Measurements from ENCODE around the gene STMND1. TPM values are rescaled to one million over a fixed set of nuclear protein-coding genes. Genes with fewer than 3 reads are reported as not detected.

The STMND1 gene
- total RNA-seq, 1 experiment from 2014 or later, result not detected

GRCh38 chr6:17169291-17169690, 67.4 kb downstream of the STMND1 start (continued):
- TF ChIP-seq CREB1 (CRISPR knock-in tag; IDR thresholded peaks at IDR 0.05) (no peak), ETV6 (CRISPR knock-in tag; IDR thresholded peaks at IDR 0.05) (no peak), ZNF219 (CRISPR knock-in tag; IDR thresholded peaks at IDR 0.05; ENCODE audit: borderline replicate concordance) (no peak), PRRX2 (CRISPR knock-in tag; IDR thresholded peaks at IDR 0.05) (no peak), ZNF121 (CRISPR knock-in tag; IDR thresholded peaks at IDR 0.05) (no peak), GTF2I (CRISPR knock-in tag; conservative IDR thresholded peaks at IDR 0.05) (no peak), ELF4 (CRISPR knock-in tag; IDR thresholded peaks at IDR 0.05; ENCODE audit: low read depth) (no peak), ERG (CRISPR knock-in tag; IDR thresholded peaks at IDR 0.05) (no peak), TP53 (CRISPR knock-in tag; IDR thresholded peaks at IDR 0.05) (no peak), ZNF423 (CRISPR knock-in tag; IDR thresholded peaks at IDR 0.05) (no peak), EMX1 (CRISPR knock-in tag; IDR thresholded peaks at IDR 0.05) (no peak), TCF7 (CRISPR knock-in tag; IDR thresholded peaks at IDR 0.05; ENCODE audit: low read depth) (no peak)

GRCh38 chr6:17169711-17170110, 67.9 kb downstream of the STMND1 start:
- ChIA-PET POLR2A (interaction anchor here (0.5 to 0.7 kb wide), 2 partner anchors 431 to 1263 kb away, joined by 3 read pairs; partner anchors contain the start of gene FAM8A1), CTCF (interaction anchor here (0.6 to 1.5 kb wide), 2 partner anchors 31 to 187 kb away, joined by 3 to 5 read pairs; no protein-coding TSS in a partner anchor)
- H3K9me3 Mint-ChIP-seq, result no peaks in the 10 kb centered on the region
- H3K27ac Mint-ChIP-seq, result no peak overlapping the region
- H3K27me3 Mint-ChIP-seq (ENCODE audit: low read depth), result no peaks in the 10 kb centered on the region
- peaks cover 11% of the 10 kb centered on the region for H3K4me1 Mint-ChIP-seq
- ATAC-seq (no peak), DNase-seq (ENCODE audit: low spot score) (no peak)
- no peak overlapping the region for H3K4me3 Mint-ChIP-seq
- no peaks in the 10 kb centered on the region for H3K36me3 Mint-ChIP-seq
- TF ChIP-seq ATF2 (CRISPR knock-in tag; IDR thresholded peaks at IDR 0.05; ENCODE audit: borderline replicate concordance, low read depth) (no peak), FOXP4 (CRISPR knock-in tag; IDR thresholded peaks at IDR 0.05) (no peak), FOXJ3 (CRISPR knock-in tag; IDR thresholded peaks at IDR 0.05; ENCODE audit: borderline replicate concordance) (no peak), ZSCAN18 (CRISPR knock-in tag; IDR thresholded peaks at IDR 0.05) (no peak), E2F5 (CRISPR knock-in tag; IDR thresholded peaks at IDR 0.05) (no peak), USF2 (CRISPR knock-in tag; IDR thresholded peaks at IDR 0.05) (no peak)
